ENCODE data around the gene TECPR2. TPM values are rescaled to one million over a fixed set of nuclear protein-coding genes. Genes with fewer than 3 reads are reported as not detected.

TECPR2 gene
- total RNA-seq, 2 experiments from 2014 or later: 4.7 to 5.0 TPM

DNA sequence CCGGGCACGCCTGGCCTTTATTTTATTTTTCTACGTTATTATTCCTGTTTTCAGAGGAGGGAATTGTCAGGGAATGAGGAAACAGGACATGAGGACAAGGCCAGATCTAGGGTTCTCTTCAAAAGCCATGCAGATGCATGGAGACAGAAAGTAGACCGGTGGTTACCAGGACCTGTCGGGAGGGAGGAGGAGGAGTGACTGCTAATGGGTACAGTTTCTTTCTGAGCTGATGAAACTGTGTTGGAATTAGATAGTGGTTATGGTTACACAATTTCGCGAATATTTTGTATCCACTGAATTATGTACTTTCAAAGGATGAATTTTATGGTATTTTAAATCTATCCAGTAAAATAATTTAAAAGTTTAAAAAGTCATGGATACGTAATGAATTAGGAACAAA lies 31.9 kb upstream of the TECPR2 start:
- ATAC-seq: no peak
- ChIA-PET CTCF (no interaction called here), POLR2A (no interaction called here)
- intact Hi-C loops (cut with micrococcal nuclease): no loop called here
- no peak for DNase-seq
- H3K27me3 Mint-ChIP-seq: no peaks in the 10 kb centered on the region
- H3K4me1 Mint-ChIP-seq (ENCODE audit: low read depth): no peaks in the 10 kb centered on the region
- H3K36me3 Mint-ChIP-seq (ENCODE audit: low read depth): peaks cover 20% of the 10 kb centered on the region
- no peak overlapping the region for H3K27ac Mint-ChIP-seq
- H3K4me3 Mint-ChIP-seq: no peak overlapping the region
- H3K9me3 Mint-ChIP-seq: no peaks in the 10 kb centered on the region
- TF ChIP-seq, protein P1, sequence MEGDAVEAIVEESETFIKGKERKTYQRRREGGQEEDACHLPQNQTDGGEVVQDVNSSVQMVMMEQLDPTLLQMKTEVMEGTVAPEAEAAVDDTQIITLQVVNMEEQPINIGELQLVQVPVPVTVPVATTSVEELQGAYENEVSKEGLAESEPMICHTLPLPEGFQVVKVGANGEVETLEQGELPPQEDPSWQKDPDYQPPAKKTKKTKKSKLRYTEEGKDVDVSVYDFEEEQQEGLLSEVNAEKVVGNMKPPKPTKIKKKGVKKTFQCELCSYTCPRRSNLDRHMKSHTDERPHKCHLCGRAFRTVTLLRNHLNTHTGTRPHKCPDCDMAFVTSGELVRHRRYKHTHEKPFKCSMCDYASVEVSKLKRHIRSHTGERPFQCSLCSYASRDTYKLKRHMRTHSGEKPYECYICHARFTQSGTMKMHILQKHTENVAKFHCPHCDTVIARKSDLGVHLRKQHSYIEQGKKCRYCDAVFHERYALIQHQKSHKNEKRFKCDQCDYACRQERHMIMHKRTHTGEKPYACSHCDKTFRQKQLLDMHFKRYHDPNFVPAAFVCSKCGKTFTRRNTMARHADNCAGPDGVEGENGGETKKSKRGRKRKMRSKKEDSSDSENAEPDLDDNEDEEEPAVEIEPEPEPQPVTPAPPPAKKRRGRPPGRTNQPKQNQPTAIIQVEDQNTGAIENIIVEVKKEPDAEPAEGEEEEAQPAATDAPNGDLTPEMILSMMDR (IDR thresholded peaks at IDR 0.05): no peak

DNA sequence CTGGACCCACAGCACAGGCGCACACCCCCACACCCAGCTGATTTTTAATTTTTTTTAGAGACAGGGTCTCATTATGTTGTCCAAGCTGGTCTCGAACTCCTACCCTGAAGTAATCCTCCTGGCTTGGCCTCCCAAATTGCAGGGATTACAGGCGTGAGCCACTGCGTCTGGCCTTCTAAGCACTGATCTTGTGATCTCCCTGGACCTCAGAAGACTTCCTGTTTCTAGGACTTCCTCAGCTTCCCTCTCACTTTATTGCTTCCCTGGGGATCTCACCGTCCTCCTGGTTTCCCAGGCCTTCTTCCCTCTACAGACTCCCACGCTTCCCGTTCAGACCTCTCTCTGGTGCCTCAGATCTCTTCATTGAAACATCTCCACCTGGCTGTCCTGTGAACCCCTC lies 29.4 kb upstream of the TECPR2 start:
- H3K4me1 Mint-ChIP-seq (ENCODE audit: low read depth): no peaks in the 10 kb centered on the region
- H3K27ac Mint-ChIP-seq: no peak overlapping the region
- no peak overlapping the region for H3K4me3 Mint-ChIP-seq
- H3K9me3 Mint-ChIP-seq: no peaks in the 10 kb centered on the region
- no peak for DNase-seq
- POLR2A ChIA-PET: interaction anchor here (0.8 to 1.2 kb wide), 2 partner anchors 14 to 29 kb away, joined by 3 read pairs; partner anchors contain the start of genes CINP and TECPR2
- TF ChIP-seq, protein P1 (IDR thresholded peaks at IDR 0.05): no peak
- intact Hi-C loops (cut with micrococcal nuclease): no loop called here
- no peak for ATAC-seq
- CTCF ChIA-PET: interaction anchor here (1.5 kb wide), 1 partner anchor 237 kb away, joined by 5 read pairs; no protein-coding TSS in a partner anchor
- H3K36me3 Mint-ChIP-seq (ENCODE audit: low read depth): peaks cover 22% of the 10 kb centered on the region
- H3K27me3 Mint-ChIP-seq: no peaks in the 10 kb centered on the region

DNA sequence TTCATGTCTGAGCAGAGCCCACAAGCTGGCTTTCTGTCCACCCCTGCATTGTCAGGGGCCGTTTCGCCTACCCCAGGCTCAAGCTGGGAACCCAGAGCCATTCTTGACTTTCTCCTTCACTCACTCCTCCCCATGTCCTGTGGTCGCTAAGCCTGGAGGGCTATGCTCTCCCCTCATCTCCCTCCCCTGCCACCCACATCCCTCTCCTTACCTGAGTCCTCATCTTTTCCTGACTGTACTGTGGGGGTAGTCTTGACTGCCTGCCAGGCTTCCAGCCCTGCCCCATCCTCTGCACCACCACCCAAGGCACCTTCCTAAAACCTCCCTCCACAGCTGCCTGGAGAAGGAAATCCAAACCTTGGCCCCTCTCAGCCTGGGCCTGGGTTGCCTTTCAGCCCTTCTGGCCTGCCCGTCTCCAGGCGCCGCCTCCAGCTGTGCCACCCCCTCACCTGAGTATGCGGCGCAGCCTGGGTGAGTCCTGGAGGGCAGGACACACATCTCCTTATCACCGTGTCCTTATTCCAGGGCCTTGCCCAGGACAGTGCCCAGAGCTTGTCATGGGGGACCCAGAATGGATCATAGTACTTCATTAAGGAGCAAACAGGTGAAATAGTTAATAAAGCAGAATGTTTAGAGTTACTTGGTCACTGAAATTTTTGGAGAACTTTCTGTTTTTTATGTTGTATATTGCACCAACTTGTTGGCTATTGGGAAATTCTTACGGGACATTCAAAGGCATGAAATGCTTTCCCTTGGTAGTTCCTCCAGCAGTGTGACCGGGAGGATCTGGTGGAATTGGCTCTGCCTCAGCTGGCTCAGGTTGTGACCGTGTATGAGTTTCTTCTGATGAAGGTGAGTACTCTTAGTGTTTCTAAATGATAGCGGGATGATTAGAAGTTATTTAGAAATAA lies 28.7 kb upstream of the TECPR2 start:
- H3K27me3 Mint-ChIP-seq: no peaks in the 10 kb centered on the region
- TF ChIP-seq, protein P1 (IDR thresholded peaks at IDR 0.05): no peak
- DNase-seq (no peak), ATAC-seq (no peak)
- no peak overlapping the region for H3K4me3 Mint-ChIP-seq
- POLR2A ChIA-PET: interaction anchor here (0.7 kb wide), 1 partner anchor 42 kb away, joined by 4 read pairs; no protein-coding TSS in a partner anchor
- CTCF ChIA-PET: interaction anchor here (1.2 to 1.5 kb wide), 2 partner anchors 104 to 238 kb away, joined by 4 to 5 read pairs; no protein-coding TSS in a partner anchor
- peaks cover 24% of the 10 kb centered on the region for H3K36me3 Mint-ChIP-seq (ENCODE audit: low read depth)
- H3K27ac Mint-ChIP-seq: no peak overlapping the region
- H3K9me3 Mint-ChIP-seq: no peaks in the 10 kb centered on the region
- intact Hi-C loops (cut with micrococcal nuclease): no loop called here
- no peaks in the 10 kb centered on the region for H3K4me1 Mint-ChIP-seq (ENCODE audit: low read depth)

DNA sequence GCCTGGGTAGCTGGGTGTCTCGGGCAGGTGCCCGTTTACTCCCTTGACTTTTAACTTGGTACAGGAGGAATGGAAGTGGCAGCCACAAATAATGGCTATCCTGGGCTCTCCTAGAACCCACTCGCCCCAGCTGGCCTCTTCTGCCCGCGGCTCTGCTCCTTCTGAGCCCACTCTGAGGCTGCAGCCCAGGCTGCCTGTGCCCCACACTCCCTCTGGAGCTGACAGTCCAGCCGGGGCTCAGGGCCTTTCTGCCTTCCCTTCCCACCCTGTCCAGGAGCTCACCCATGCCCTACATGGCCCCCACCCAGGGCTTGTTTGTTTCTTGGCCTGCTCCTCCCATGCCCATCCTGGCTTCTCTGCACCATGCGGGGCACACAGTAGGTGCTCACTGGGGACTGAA lies 27.6 kb upstream of the TECPR2 start:
- H3K9me3 Mint-ChIP-seq: no peaks in the 10 kb centered on the region
- DNase-seq (no peak), ATAC-seq (no peak)
- TF ChIP-seq, protein P1 (IDR thresholded peaks at IDR 0.05): no peak
- ChIA-PET POLR2A (interaction anchor here (0.7 to 0.8 kb wide), 2 partner anchors 39 to 40 kb away, joined by 3 to 4 read pairs; no protein-coding TSS in a partner anchor), CTCF (interaction anchor here (1.2 to 1.5 kb wide), 2 partner anchors 103 to 239 kb away, joined by 4 read pairs; no protein-coding TSS in a partner anchor)
- H3K27ac Mint-ChIP-seq: no peak overlapping the region
- H3K4me3 Mint-ChIP-seq: no peak overlapping the region
- peaks cover 24% of the 10 kb centered on the region for H3K36me3 Mint-ChIP-seq (ENCODE audit: low read depth)
- intact Hi-C loops (cut with micrococcal nuclease): no loop called here
- H3K4me1 Mint-ChIP-seq (ENCODE audit: low read depth): no peaks in the 10 kb centered on the region
- H3K27me3 Mint-ChIP-seq: no peaks in the 10 kb centered on the region

DNA sequence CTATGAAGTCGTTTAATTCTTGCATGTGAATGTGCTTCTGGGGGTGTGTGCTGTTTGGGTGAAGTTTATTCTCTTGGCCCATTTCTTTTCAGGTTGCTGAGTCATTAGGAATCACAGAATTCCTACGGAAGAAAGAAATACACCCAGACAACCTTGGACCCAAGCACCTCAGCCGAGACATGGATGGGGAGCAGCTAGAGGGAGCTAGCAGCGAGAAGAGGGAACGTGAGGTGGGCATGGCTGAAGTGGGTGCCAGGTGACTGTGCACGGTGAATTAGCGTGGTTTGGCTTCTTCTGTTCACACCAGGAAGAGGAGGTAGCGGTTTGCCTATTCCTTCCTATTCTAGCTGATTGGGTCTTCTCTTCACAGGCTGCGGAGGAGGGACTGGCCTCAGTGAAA lies 24.0 kb upstream of the TECPR2 start:
- peaks cover 32% of the 10 kb centered on the region for H3K36me3 Mint-ChIP-seq (ENCODE audit: low read depth)
- no peak overlapping the region for H3K4me3 Mint-ChIP-seq
- H3K9me3 Mint-ChIP-seq: no peaks in the 10 kb centered on the region
- H3K27me3 Mint-ChIP-seq: no peaks in the 10 kb centered on the region
- POLR2A ChIA-PET: no interaction called here
- DNase-seq (no peak), ATAC-seq (no peak)
- intact Hi-C loops (cut with micrococcal nuclease): no loop called here
- no peaks in the 10 kb centered on the region for H3K4me1 Mint-ChIP-seq (ENCODE audit: low read depth)
- TF ChIP-seq, protein P1 (IDR thresholded peaks at IDR 0.05): no peak
- no peak overlapping the region for H3K27ac Mint-ChIP-seq
- CTCF ChIA-PET: no interaction called here
